Glomerular endothelial cell (primary cell): Measurements from ENCODE around the gene VAT1L. TPM values are rescaled to one million over a fixed set of nuclear protein-coding genes. Genes with fewer than 3 reads are reported as not detected.

Source experiments
- DNase-seq: peaks from one replicate; pipeline ENCODE4 v3.0.0-alpha.2; 2011; ENCODE audit warnings: low read depth, low spot score; ENCODE audit errors: extremely low read depth
- total RNA-seq: library from RNA; depleted of rRNA; stranded (reverse); fragments of >200 nt; gene quantifications from 2 replicates; pipeline ENCODE4 v1.2.3, GENCODE V29; 2015

VAT1L gene
- total RNA-seq, 1 donor from 2014 or later, result 6.4 TPM

DNA sequence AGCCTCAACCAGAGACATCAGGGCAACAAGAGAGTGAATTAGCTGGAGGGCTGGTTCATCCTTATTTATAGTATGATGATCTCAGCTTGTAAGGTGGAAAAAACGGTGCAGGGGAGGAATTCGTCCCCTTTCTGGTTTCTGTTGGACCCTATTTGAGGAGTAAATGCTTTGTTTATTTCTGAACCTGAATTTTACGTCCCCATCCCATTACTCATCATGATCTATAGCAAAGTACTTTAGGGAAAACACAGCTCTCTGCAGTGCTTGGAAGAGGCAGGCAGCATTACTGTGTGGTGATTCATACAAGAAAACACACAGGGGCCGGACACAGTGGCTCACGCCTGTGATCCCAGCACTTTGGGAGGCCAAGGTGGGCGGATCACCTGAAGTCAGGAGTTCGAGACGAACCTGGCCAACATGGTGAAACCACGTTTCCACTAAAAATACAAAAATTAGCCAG lies 8.0 kb upstream of the VAT1L start:
- DNase-seq, result no peak

DNA sequence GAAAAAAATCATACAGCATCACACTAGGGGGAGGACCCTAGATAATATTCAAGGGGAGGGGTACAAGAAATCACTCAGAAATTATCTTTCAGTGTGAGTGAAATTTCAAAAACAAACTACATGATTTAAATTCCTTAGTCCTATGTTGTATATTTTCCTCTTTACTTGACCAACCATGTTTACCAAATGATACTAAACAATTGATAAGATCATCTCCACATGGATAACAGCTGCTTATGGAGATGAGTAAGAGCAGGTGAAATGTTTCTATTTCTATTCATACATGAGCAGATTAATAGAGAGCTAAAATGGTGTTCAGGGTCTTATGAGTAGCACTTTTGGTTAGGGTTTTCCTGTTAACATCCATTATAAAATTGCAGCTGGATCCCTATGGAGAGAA lies 7.3 kb upstream of the VAT1L start:
- DNase-seq, result no peak

DNA sequence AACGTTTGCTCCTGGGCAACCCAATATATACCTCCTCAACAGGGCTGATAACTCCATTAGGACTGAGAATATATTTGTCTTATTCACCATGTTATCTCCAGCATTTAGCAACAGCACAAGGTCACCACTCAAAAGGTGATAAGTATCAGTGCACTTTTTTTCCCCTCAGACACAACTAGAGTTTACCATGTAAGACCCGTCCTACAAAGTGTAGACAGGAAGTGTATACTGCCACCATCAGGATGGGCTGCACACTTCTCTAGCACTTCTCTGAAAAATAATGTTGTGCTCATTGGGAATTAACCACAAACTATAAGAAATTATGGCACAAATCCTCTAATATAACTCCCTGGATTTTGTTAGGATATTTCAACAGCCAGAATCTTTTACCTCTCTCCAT lies 5.7 kb upstream of the VAT1L start:
- DNase-seq, result no peak

DNA sequence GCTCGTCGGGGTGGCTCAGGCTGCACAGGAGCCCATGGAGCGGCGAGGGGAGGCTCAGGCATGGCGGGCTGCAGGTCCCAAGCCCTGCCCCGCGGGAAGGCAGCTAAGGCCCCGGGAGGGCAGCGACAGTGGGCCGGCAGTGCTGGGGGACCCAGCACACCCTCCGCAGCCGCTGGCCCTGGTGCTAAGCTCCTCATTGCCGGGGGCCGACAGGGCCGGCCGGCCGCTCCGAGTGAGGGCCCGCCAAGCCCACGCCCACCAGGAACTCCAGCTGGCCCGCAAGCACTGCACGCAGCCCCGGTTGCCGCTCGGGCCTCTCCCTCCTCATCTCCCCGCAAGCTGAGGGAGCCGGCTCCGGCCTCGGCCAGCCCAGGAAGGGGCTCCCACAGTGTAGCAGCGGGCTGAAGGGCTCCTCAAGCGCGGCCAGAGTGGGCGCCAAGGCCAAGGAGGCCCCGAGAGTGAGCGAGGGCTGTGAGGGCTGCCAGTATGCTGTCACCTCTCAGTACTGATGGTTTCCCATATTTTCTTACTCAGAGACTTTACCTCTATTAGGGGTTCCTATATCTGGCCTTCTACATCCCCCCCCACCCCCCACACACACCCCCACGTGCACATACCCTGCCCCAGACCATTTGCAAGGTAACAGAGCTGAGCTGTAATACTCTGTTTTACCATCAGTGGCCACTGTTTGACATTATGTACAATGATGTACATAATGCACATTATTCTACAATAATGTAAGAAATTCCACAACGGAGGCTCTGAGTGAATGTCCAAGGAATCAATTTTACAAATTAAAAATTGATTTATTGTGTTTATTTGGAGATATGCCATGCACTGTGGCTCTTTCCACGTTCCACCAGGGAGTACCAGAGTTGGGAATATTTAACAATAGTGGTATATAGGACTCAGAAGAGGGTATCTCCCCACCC lies 3.7 kb upstream of the VAT1L start:
- no peak for DNase-seq

DNA sequence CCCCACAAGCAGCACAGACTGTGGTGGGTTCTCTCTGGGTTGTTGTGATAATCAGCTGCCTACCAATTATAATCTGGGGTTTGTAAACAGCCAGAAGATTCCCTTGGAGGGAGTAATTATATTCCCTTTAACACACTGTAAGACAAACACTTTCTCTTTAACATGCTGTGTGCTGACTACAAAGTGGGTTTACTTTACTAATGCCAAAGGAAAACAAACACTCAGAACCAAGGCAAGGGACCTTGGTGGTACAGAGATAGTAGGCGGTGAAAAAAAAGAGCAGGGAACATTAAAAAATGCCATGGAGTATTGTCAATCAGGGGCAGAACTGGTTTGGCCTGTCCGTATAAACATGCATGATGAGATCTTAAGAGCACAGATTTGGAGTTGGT lies 3.0 kb upstream of the VAT1L start:
- DNase-seq, result no peak

DNA sequence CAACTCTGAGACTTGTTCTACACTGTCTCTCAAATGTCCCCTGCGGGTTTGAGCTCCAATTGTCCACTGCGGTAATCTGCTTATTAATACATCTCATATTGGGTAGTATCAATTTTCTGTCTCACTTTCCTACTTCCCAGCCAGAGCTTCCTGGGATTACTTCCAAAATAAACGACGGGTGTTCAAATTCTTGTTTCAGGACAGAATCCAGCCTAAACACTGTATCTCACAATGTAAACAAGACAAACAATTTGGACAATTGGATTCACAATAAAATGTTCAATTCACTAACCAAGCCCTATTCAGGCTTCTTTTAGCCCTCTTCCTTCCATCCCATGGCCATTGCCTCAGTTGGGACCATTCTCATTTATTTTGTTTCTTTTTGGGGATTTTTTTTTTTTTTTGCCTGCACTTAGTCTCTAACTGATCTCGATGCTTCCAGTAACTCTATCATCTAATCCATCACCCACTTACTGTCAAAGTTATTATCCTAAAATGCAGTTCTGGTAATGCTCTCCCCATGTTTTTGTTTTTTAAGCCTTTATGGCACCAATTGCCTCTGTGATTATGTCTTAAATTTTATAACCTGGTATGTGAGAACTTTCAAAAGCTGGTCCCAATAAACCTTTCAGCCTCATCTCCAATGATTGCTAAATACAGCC lies 2.0 kb upstream of the VAT1L start:
- DNase-seq, result no peak

DNA sequence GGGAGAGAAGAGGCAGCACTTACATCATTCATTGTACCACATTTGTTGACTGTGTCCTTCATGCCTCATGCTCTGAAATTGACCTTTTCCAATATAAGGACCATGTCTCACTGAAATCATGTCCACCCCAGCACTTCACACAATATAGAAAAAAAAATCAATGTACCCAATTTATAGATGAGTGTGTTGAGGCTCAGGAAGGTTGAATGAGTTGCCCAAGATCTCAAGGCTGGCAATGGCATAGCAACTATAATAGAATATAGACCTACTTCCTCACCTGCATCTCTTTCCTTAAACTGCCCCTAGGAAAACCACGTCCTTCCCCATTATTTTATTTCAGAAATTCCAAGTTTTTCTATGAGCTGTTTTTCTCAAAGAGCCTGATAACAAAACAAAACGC lies 912 bp upstream of the VAT1L start:
- no peak for DNase-seq

DNA sequence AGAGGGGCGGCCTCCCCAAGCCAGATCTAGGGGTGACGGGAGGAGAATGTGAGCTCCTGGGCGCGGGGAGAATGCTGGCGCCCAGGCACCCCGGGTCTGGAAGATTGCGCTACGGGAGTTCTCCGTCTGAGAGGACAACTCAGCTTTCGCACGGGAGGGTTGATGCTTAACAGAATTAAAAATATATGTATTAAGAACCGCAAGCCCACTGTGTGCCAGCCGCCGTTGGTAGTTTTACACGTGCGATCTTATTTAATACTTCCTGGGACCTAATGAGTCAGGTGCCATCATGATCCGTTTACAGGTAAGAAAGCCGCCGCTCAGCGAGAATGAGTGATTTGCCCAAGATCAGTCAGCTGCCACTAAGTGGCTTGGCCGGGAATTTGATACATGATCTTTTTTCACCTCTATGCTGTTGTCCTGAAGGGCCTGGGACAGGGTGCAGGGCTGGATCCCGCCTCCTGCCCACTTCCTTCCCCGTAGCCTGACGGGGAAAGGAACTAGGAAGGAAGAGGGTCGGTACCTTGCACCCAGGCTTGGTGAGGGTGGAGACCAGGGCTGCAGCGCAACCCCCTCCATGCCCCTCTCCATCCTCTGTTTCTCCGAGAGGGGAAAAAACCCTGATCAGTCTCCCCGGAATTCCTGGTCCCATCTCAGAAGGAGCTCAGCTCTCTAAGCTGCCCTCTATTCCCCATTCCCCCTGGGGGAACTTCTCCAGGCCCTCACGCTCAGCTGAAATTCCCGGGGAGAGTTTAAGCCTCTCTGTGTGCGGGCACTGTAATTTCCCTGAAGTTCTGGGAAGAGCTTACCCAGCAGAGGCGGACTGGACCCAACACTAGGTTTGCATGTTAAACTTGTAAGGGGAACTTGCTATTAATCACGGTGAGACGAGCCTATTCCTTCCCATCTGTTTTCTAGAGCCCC lies 983 bp downstream of the VAT1L start:
- no peak for DNase-seq

DNA sequence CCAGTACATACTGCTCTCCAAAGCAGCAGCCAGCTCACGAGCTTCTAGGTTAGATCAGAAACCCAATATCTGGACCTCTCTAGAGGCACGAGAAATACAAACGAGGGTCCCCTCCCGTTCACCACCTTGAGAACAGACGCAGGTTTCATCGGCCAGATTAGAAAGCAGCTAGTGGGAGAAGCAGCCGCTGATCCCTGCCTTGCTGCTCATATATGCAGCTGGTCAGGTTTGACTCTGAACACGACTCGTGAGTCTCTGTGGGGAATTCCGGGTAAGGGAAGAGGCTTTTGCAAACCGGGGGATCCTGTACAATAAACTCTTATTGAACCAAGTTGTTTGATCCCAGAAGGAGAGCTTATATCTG lies 1.6 kb downstream of the VAT1L start:
- no peak for DNase-seq

DNA sequence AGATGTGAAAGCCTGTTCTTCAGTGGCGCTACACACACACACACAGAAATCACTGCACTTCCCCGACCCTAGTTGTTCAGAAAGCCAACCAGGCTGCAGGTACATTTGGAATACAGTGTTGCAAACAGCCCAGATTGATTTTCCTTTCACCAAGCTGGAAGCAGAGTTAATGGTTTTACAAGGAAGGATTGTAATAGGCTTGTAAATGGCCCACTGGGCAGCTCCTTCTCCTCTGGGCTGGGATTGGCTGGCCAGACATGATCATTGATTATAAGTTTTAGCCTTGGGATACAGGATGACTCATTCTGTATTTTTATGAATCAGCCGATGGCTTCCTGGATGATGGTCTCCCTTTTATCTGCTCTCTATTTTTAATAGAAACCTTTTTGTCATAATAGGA lies 2.5 kb downstream of the VAT1L start:
- no peak for DNase-seq

DNA sequence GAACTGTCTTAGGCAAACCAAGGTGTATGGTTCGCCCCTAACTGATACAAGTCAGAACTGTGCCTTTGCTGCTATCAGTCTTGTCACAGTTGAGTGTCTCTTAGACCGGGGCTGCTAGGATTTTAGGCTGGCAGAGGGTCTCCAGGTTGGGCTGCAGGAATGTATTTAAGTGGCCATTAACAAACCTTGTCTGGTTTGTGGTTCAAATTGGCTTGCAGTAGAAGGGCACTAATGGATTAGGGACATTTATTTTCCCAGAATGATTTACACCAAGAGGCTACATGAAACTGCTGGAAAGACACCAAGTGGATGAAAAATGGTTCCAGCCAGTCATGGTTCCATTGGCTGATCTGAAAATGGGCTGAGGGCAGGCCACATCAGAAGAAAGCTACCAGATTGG lies 5.1 kb downstream of the VAT1L start:
- no peak for DNase-seq

DNA sequence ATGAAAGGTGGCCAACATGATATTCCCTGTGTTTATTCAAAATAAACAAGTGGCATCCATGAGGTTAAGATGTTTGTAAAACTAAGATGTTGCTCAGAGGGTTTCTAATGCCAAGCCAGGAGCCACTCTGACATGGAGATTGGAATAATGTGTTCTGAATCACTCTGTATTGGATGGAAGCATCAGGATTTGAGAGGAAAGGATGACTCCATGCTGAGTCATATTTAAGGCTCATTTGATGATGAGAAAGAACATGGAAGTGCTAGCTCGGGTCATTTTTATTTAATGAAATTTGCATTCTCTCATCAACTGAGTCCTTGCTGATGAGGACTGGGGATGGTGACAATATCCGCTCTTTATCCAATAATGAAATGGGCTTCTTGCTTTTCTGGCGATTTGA lies 6.2 kb downstream of the VAT1L start:
- DNase-seq, result no peak

DNA sequence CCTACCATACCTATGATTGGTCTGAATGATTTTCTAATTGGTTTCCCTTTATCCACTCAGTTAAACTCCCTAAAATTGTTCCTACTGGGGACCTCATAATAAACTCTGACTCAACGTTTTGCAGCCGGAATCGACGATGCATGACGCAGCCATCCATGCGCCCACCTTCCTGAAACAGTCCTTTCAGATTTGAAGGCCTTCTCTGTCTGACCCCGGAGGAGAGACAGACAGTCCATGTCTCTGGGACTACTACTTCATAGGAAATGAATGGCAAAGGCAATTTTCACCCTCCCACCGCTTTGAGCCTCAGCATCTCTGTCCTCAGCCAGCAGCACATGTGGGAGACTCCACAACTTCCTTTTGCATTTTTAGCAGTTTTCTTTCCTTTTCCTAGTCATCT lies 13.5 kb downstream of the VAT1L start:
- DNase-seq, result no peak

DNA sequence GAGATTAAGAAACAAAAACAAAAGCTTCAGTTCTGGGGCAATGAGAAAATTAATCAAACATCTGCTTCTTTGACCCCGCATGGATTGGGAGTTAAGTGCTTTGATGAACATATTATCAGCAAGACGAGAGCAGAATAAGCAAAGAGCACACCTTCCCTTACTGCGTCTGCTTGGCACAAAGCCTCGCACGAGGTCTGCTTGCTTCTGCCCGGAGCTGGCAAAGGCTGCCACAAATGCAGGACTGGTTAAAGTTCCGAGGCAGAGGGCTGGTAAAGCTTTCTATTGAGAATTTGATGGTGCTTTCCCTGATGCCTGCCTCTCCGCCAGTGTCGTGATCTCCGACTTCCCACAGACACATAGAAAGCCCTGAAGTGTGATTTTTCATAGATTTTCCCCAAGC lies 17.0 kb downstream of the VAT1L start:
- DNase-seq, result no peak

DNA sequence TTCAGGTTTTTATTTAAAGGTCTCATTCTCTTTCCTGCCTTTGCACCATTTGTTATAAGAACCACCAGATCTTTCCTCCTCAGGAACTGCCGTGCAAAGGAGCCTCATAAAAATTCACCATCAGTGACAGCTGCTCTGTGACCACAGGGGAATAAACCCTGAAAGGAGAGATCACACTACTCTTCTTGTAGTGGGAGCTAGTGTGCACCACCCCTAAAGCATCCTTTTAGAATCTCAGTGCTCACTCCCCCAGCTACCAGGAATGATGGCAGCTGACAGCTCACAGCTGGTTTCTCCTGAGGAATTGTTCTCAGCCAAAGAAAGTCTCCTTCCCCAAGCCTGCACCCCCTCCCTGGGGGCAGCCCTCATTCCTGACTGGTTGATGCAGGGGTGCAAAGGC lies 18.7 kb downstream of the VAT1L start:
- DNase-seq, result no peak

DNA sequence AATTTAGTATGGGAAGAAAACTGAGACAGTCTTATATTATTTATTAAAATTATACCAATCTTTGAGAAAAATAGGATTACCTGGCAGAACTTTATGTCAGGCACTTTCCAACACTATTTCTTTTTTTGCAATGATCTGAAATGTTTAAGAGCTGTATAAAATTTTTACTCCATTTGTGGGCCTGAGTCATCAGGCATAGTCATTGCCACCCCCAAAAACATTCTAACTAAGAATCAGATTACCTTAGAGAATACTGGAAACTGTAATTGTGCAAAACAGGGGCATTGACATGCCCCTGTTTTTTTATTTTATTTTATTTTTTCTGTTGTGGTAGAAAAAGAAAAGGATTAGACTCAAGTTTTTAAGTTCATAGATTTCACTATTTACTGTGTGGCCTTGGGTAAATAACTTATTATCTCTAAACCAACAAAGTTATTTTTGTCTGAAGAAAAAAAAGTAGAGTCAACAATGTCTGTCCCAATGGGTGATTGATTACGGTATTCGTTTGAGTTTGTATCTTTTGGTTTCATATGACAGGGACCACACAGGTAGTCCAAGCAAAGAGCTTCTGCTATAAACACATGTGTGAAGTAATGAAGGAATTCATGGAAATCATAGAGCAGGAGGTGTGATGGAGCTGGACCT lies 24.6 kb downstream of the VAT1L start:
- no peak for DNase-seq

DNA sequence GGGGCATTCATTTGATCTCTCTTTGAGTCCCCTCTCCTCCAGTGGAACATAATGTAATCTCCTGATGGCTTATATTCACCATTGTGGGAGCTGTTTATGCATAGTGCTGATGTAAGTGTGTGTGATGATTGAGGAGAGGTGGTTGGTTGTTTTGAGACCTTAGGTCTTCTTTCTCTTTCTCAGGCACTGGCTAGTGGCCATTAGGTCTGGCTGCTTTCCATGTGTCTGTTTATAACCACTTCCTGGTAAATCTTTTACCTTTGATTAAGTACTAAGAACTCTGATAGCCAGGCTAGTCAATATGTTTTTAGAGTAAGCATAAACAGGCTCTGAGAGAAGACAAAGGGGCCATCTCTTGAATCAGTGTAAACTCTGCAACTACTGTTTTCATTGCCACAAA lies 27.9 kb downstream of the VAT1L start:
- no peak for DNase-seq

DNA sequence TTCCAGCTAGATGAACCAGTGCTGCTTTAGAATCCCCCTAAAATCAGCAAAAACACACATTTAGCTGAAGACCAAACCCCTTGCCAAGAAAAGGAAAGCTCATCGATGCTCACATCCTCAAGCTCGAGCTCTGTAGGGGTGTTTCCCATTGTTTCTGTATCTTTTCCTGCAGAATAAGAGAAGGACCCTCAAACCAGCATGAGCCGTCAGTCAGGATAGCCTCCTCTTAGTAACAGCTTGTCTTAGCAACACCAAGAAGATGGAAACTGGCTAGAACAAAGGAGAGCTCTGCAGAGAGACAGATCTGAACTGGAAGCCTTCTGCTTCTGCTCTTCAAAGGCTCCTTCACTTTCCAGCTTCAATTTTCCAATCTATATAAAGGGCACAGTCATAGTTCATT lies 32.0 kb downstream of the VAT1L start:
- DNase-seq, result no peak

DNA sequence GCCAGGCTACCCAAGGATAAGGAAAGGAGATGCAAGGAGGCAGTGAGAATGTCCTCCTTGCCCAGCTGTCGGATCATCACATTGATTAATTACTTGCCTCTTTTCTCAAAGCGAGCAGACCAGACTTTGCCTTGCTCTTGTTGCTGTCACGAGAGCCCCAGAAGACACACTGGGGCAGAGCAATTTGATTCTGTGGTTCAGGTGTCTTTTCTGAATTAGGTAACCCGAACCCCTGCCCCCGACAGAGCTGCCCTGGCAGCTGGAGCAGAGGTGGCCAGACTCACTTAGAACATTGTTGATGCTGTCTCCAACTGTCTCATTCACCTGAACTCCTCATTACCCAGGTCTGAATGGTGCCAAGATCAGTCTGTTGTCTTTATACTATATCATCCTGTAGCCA lies 34.3 kb downstream of the VAT1L start:
- DNase-seq, result no peak

DNA sequence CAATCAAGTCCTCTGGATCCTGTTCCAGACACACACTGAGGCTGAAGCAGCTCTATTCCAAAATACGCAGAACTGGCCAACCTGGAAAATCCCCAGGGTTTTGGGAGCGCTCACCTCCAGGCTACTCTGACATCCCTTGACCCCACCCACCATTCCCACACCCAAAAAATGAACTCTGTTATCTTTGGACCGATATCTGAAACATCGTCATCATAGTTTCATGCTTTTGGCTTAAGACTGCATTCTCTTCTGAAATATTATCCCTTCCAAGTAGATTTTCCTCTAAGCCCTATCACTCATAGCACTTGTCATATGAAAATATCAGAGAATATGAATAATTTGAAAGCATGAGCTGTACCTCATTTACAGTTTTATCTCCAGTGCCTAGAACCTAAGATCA lies 34.7 kb downstream of the VAT1L start:
- DNase-seq, result no peak

DNA sequence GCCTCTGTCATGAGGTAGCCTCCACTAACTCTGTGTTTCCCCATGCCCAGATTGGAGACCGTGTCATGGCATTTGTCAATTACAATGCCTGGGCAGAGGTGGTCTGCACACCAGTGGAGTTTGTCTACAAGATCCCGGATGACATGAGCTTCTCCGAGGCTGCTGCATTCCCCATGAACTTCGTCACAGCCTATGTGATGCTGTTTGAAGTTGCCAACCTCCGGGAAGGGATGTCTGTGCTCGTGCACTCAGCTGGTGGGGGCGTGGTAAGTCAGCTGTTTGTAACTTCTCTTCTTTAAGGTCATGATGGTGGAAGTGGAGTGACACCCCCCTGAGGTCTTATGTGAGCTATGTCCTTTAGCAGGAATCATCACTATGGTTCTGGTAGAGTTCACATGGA lies 36.8 kb downstream of the VAT1L start:
- no peak for DNase-seq
